K562 (cell line): ENCODE data around the gene FAAP24. TPM values are rescaled to one million over a fixed set of nuclear protein-coding genes. Genes with fewer than 3 reads are reported as not detected.
"Not testable (repeated sequence)": the region's sequence is repeated elsewhere in the genome, so short reads cannot be mapped to it uniquely, and the experiment has no call there.

Experiments used
- ATAC-seq: fragments of 200-7000 bp; cut with Tn5 transposase; 3 replicates; pipeline ENCODE4 v1.9.1; 2020; ENCODE audit warnings: moderate library complexity
- BruUV-seq: library from RNA; stranded (reverse); fragments of 400-500 nt; replicated peaks from 2 replicates; lab custom pipeline; 2021; lab: Mats Ljungman, UMichigan
- CTCF ChIA-PET: fragments of 300-600 bp; formaldehyde crosslinking; extraction: SDS; loops from one replicate; lab custom pipeline; 2021; ENCODE audit warnings: low intra/inter-chr PET ratio; lab: Yijun Ruan, JAX
- POLR2A ChIA-PET: fragments of 300-600, 350-650 bp; sonication (Branson Sonifier 250); formaldehyde crosslinking; extraction: SDS; loops from one replicate; lab custom pipeline; 2021; ENCODE audit warnings: antibody characterized with exemption, inconsistent platforms; lab: Yijun Ruan, JAX
- DNase-seq, 4 experiments: peaks; one replicate each; pipeline versions ENCODE4 v3.0.0 to v3.0.0-alpha.2; 2011 to 2018; ENCODE audit warnings: low spot score in 3 of 4, mixed read lengths in 3 of 4; ENCODE audit errors: extremely low read depth in 1 of 4
- FAIRE-seq: peaks from 2 replicates; lab custom pipeline; 2011; peaks lifted over from hg19 to GRCh38; lab: Jason Lieb, UNC
- H2AFZ ChIP-seq: 2 replicates; pipeline ENCODE4 v1.6.0; 2011; ENCODE audit warnings: low read depth, low read length, control low read depth, inconsistent platforms
- H3K27ac ChIP-seq: fragments of 200-600 bp; 3 replicates; pipeline ENCODE4 v1.8.0; 2011; ENCODE audit warnings: low read depth, mild to moderate bottlenecking, control low read depth, inconsistent platforms, low read length, moderate library complexity, mixed read lengths; ENCODE audit errors: extremely low read depth
- H3K27me3 ChIP-seq, 2 experiments: fragments of 300-600 bp in 1 of 2; 2 replicates in 1 of 2; 3 replicates in 1 of 2; pipeline versions ENCODE4 v1.6.0 to v1.8.0; 2011; ENCODE audit warnings: inconsistent platforms in 2 of 2, low read length in 2 of 2, mild to moderate bottlenecking in 1 of 2, mixed read lengths in 1 of 2, moderate library complexity in 1 of 2; ENCODE audit not compliant: control insufficient read depth in 2 of 2, insufficient read depth in 2 of 2
- H3K36me3 ChIP-seq: fragments of 300-600 bp; 3 replicates; pipeline ENCODE4 v1.8.0; 2011; ENCODE audit warnings: mild to moderate bottlenecking, low read length, inconsistent platforms; ENCODE audit not compliant: control insufficient read depth, insufficient read depth
- H3K4me1 ChIP-seq, 2 experiments: fragments of 200-600 bp in 1 of 2; replicated peaks in 1 of 2; 2 replicates in 1 of 2; 3 replicates in 1 of 2; pipeline versions ENCODE4 v1.5.1 to v1.8.0; 2011; ENCODE audit warnings: inconsistent platforms in 2 of 2, low read length in 2 of 2, mild to moderate bottlenecking in 1 of 2, mixed read lengths in 1 of 2, moderate library complexity in 1 of 2; ENCODE audit not compliant: control insufficient read depth in 2 of 2, insufficient read depth in 2 of 2
- H3K4me2 ChIP-seq: 2 replicates; pipeline ENCODE4 v1.6.1; 2011; ENCODE audit warnings: low read length, control low read depth, inconsistent platforms, mixed read lengths; ENCODE audit not compliant: insufficient read depth
- H3K4me3 ChIP-seq: fragments of 200-600 bp; sonication (generic), shearing (Covaris generic); 2 replicates; pipeline ENCODE4 v1.5.1; 2016; ENCODE audit warnings: control low read depth, inconsistent platforms
- H3K79me2 ChIP-seq: fragments of 200-600 bp; 3 replicates; pipeline ENCODE4 v1.8.0; 2011; ENCODE audit warnings: low read length, inconsistent platforms; ENCODE audit not compliant: control insufficient read depth, insufficient read depth
- H3K9ac ChIP-seq, 2 experiments: 2 replicates each; pipeline versions ENCODE4 v1.6.0 to v1.6.1; 2011; ENCODE audit warnings: low read depth in 2 of 2, low read length in 2 of 2, control low read depth in 1 of 2, inconsistent platforms in 1 of 2, mild to moderate bottlenecking in 1 of 2, mixed read lengths in 1 of 2; ENCODE audit not compliant: insufficient read depth in 1 of 2
- H3K9me1 ChIP-seq: one replicate; pipeline ENCODE4 v1.6.0; 2011; ENCODE audit warnings: inconsistent platforms, mild to moderate bottlenecking, low read length, moderate library complexity; ENCODE audit not compliant: control insufficient read depth, insufficient read depth
- H3K9me3 ChIP-seq: replicated peaks from 2 replicates; pipeline ENCODE4 v1.5.1; 2011; ENCODE audit warnings: low read depth, low read length, inconsistent platforms; ENCODE audit not compliant: control insufficient read depth, insufficient read depth
- H4K20me1 ChIP-seq: replicated peaks from 2 replicates; pipeline ENCODE4 v1.6.1; 2011; ENCODE audit warnings: low read length, inconsistent platforms, mixed read lengths; ENCODE audit not compliant: control insufficient read depth, insufficient read depth
- WGBS: fragments of 100-300 bp; shearing (Covaris generic); methylation state at CpG from one replicate; pipeline ENCODE4 v1.1.6; 2016; ENCODE audit warnings: low coverage, mixed read lengths; ENCODE audit not compliant: insufficient coverage; ENCODE audit errors: missing lambda C conversion rate; 5-methylcytosine and 5-hydroxymethylcytosine counted together
- in situ Hi-C: fragments of 300-500 bp; cut with MboI; formaldehyde crosslinking; loops from 4 replicates; pipeline ENCODE4 v1.15.0; 2018; ENCODE audit warnings: inconsistent platforms, mixed read lengths
- intact Hi-C: fragments of 100-400 bp; cut with micrococcal nuclease; formaldehyde crosslinking; loops from 2 replicates; pipeline ENCODE4 v1.14.2; 2022
- polyA plus RNA-seq, 8 experiments: library from polyadenylated mRNA; depleted of rRNA in 4 of 8; stranded (reverse) in 5 of 8; unstranded in 3 of 8; fragments of >200 nt; fragmentation: Nextera tagmentation in 2 of 8; fragmentation: Illumina TruSeq in 1 of 8; extraction: Ambion mirVana in 2 of 8; extraction: Trizol in 1 of 8; gene quantifications; 2 replicates each; pipeline versions ENCODE4 v1.2.1 to v1.2.3, GENCODE V29; 2011 to 2014; ENCODE audit warnings: inconsistent platforms in 1 of 8, missing spikeins in 1 of 8
- total RNA-seq, 7 experiments: library from RNA; depleted of rRNA in 6 of 7; stranded (reverse); fragments of >200 nt in 6 of 7; fragmentation: Illumina TruSeq in 2 of 7; extraction: Trizol in 2 of 7; gene quantifications; 2 replicates each; pipeline versions ENCODE4 v1.2.1 to v1.2.3, GENCODE V29; 2011 to 2021; ENCODE audit warnings: low replicate concordance in 1 of 7

The FAAP24 gene
- total and polyA plus RNA-seq, 9 of the 15 experiments (the other 6 are each of a cell fraction or from before 2014, with no cell fraction given): 4.6 to 21.6 (median 8.2) TPM

DNA sequence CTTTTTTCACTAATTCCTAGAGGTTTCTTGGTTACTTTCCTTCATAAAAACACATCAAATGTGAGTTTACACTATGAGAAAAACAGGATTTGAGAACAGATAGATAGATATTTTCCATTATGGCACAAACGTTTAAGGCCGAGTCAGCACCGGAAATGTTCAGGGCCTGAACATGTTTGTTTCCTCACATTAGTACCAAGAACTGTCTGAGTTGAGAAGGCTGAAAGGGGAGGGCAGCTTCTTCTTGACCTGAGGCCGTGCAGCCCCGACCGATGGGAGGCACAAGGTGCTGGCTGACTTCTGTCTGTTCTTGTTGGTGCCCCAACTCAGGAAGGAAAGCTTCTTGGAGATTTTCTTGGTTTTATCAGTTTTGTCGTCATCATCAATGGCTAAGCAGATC is 7.8 kb downstream of the FAAP24 start:
- intact Hi-C loops: loop anchor here (10.0 kb wide), 2 partner anchors 285 to 395 kb away; partner anchors contain the start of genes CEBPG and NUDT19
- H2AFZ ChIP-seq, in situ Hi-C loops, H3K27me3 ChIP-seq, H3K9ac ChIP-seq, H4K20me1 ChIP-seq, H3K4me2 ChIP-seq, H3K9me3 ChIP-seq, ATAC-seq, FAIRE-seq, BruUV-seq, CTCF ChIA-PET, DNase-seq, H3K4me3 ChIP-seq, H3K36me3 ChIP-seq, POLR2A ChIA-PET, H3K4me1 ChIP-seq, H3K27ac ChIP-seq, H3K9me1 ChIP-seq, H3K79me2 ChIP-seq: not testable (repeated sequence)
- 50% methylated on average over 3 of the region's 7 CpGs for WGBS

GRCh38 chr19:32982488-32982887 is 10.4 kb downstream of the FAAP24 start:
- FAIRE-seq, H4K20me1 ChIP-seq, H3K27me3 ChIP-seq, H3K9ac ChIP-seq, H3K4me3 ChIP-seq, intact Hi-C loops, CTCF ChIA-PET, H3K4me2 ChIP-seq, H3K9me3 ChIP-seq, H3K36me3 ChIP-seq, H3K4me1 ChIP-seq, ATAC-seq, in situ Hi-C loops, H3K79me2 ChIP-seq, BruUV-seq, DNase-seq, H2AFZ ChIP-seq, H3K9me1 ChIP-seq, H3K27ac ChIP-seq, POLR2A ChIA-PET: not testable (repeated sequence)
- 73% methylated on average over 4 of the region's 6 CpGs for WGBS

- H3K4me1 ChIP-seq, H2AFZ ChIP-seq, DNase-seq, H3K27ac ChIP-seq, POLR2A ChIA-PET, H3K4me3 ChIP-seq, H3K9me3 ChIP-seq, H3K4me2 ChIP-seq, H3K9me1 ChIP-seq, H4K20me1 ChIP-seq, in situ Hi-C loops, ATAC-seq, BruUV-seq, FAIRE-seq, H3K9ac ChIP-seq, H3K36me3 ChIP-seq, H3K27me3 ChIP-seq, intact Hi-C loops, CTCF ChIA-PET, H3K79me2 ChIP-seq: not testable (repeated sequence)
- WGBS: 81% methylated on average over 5 of the region's 5 CpGs
Observed at GRCh38 chr19:32988254-32988653, 16.2 kb downstream of the FAAP24 start.
